Measurements from ENCODE around the gene GEN1. TPM values are rescaled to one million over a fixed set of nuclear protein-coding genes. Genes with fewer than 3 reads are reported as not detected.

Gene GEN1
- total and polyA plus RNA-seq, 4 donors: 1.2 to 12.7 (median 7.8) TPM

GRCh38 chr2:17762451-17762850 lies 8.5 kb downstream of the GEN1 start:
- Histone ChIP-seq H3K9ac (ENCODE audit: low read depth in 1 of 2, low read length in 2 of 2) (no peak overlapping the region), H3K9me3 (ENCODE audit: control insufficient read depth in 4 of 4, low read length in 3 of 4) (no peaks in the 10 kb centered on the region), H3K27ac (ENCODE audit: low read depth in 1 of 2, low read length in 2 of 2) (peak overlapping the region; percentile 10 to 85), H3K4me1 (ENCODE audit: control insufficient read depth in 4 of 4, insufficient read depth in 4 of 4, low read length in 3 of 4) (peaks cover 4 to 54% (median 49%) of the 10 kb centered on the region in 4 donors), H3K27me3 (ENCODE audit: control insufficient read depth in 4 of 4, insufficient read depth in 4 of 4, low read length in 3 of 4) (no peaks in the 10 kb centered on the region), H3K36me3 (ENCODE audit: control insufficient read depth in 4 of 4, insufficient read depth in 3 of 4, low read depth in 1 of 4, low read length in 3 of 4) (peaks cover 0 to 1% (median 0%) of the 10 kb centered on the region in 4 donors), H3K4me3 (ENCODE audit: low read depth in 1 of 3, low read length in 3 of 3) (no peak overlapping the region)
- TF ChIP-seq EGR1 (IDR thresholded peaks at IDR 0.05; ENCODE audit: low read depth in 2 of 2) (no peak), RXRA (IDR thresholded peaks at IDR 0.05) (no peak), TAF1 (conservative IDR thresholded peaks at IDR 0.05) (no peak), FOXA2 (IDR thresholded peaks at IDR 0.05) (no peak), JUND (IDR thresholded peaks at IDR 0.05) (no peak), HNF4G (IDR thresholded peaks at IDR 0.05) (no peak), ZBTB33 (IDR thresholded peaks at IDR 0.05) (no peak)
- TF ChIP-seq, protein P1, sequence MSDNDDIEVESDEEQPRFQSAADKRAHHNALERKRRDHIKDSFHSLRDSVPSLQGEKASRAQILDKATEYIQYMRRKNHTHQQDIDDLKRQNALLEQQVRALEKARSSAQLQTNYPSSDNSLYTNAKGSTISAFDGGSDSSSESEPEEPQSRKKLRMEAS (IDR thresholded peaks at IDR 0.05): no peak
- TF ChIP-seq, protein P2, sequence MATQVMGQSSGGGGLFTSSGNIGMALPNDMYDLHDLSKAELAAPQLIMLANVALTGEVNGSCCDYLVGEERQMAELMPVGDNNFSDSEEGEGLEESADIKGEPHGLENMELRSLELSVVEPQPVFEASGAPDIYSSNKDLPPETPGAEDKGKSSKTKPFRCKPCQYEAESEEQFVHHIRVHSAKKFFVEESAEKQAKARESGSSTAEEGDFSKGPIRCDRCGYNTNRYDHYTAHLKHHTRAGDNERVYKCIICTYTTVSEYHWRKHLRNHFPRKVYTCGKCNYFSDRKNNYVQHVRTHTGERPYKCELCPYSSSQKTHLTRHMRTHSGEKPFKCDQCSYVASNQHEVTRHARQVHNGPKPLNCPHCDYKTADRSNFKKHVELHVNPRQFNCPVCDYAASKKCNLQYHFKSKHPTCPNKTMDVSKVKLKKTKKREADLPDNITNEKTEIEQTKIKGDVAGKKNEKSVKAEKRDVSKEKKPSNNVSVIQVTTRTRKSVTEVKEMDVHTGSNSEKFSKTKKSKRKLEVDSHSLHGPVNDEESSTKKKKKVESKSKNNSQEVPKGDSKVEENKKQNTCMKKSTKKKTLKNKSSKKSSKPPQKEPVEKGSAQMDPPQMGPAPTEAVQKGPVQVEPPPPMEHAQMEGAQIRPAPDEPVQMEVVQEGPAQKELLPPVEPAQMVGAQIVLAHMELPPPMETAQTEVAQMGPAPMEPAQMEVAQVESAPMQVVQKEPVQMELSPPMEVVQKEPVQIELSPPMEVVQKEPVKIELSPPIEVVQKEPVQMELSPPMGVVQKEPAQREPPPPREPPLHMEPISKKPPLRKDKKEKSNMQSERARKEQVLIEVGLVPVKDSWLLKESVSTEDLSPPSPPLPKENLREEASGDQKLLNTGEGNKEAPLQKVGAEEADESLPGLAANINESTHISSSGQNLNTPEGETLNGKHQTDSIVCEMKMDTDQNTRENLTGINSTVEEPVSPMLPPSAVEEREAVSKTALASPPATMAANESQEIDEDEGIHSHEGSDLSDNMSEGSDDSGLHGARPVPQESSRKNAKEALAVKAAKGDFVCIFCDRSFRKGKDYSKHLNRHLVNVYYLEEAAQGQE (IDR thresholded peaks at IDR 0.05): no peak
- no peak for DNase-seq (ENCODE audit: low spot score)
- WGBS: 100% methylated on average over 1 of the region's 1 CpG

DNA sequence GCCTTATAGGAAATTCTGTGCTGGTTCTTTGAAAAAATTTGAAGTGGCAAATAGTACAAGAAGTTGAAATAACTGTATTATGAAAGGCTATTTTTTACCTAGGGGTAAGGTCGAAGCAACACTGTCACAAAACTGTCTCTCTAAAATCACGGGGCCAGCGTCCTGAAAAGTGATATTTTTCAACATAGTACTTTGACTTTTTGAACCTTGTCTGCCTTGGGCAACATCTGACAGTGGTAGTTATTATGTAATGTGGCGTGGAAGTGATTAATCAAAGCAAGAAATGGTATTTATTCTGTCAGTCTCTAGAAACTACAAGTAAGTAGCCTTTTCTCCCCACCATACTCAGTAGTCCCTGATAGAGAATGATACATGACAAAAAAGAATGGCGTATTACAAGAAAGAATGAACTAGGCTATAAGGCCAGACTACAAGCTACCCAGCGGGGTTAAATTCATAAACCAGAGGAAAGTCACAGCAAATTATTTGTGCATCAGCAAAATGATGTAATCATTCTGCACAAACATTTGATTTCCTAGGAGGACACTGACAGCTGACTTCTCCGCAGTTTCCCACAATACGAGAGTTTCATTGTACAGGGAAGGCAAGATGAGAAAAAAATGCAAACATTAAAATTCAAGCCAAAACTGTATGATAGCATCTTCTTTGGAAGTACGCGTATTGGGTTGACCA lies 9.8 kb downstream of the GEN1 start:
- H3K27ac ChIP-seq (ENCODE audit: low read depth in 1 of 2, low read length in 2 of 2): peak overlapping the region; percentile 85 to 93
- H3K9ac ChIP-seq (ENCODE audit: low read depth in 1 of 2, low read length in 2 of 2): peak overlapping the region in 1 of 2 donors; percentile 77
- 47% methylated on average over 10 of the region's 10 CpGs for WGBS
- no peaks in the 10 kb centered on the region for H3K27me3 ChIP-seq (ENCODE audit: control insufficient read depth in 4 of 4, insufficient read depth in 4 of 4, low read length in 3 of 4)
- peaks cover 4 to 47% (median 43%) of the 10 kb centered on the region in 4 donors for H3K4me1 ChIP-seq (ENCODE audit: control insufficient read depth in 4 of 4, insufficient read depth in 4 of 4, low read length in 3 of 4)
- DNase-seq (ENCODE audit: low spot score): no peak
- H3K4me3 ChIP-seq (ENCODE audit: low read depth in 1 of 3, low read length in 3 of 3): no peak overlapping the region
- H3K9me3 ChIP-seq (ENCODE audit: control insufficient read depth in 4 of 4, low read length in 3 of 4): no peaks in the 10 kb centered on the region
- peaks cover 0 to 1% (median 0%) of the 10 kb centered on the region in 4 donors for H3K36me3 ChIP-seq (ENCODE audit: control insufficient read depth in 4 of 4, insufficient read depth in 3 of 4, low read depth in 1 of 4, low read length in 3 of 4)
- TF ChIP-seq ZBTB33 (IDR thresholded peaks at IDR 0.05) (peak; percentile 54), EGR1 (IDR thresholded peaks at IDR 0.05; ENCODE audit: low read depth in 2 of 2) (no peak), JUND (IDR thresholded peaks at IDR 0.05) (peak; percentile 59 to 67), NR2F2 (IDR thresholded peaks at IDR 0.05) (peak; percentile 42), YY1 (IDR thresholded peaks at IDR 0.05) (peak; percentile 68), HNF4G (IDR thresholded peaks at IDR 0.05) (peak; percentile 79), RAD21 (IDR thresholded peaks at IDR 0.05) (peak in 1 of 2 donors; percentile 4), GABPA (IDR thresholded peaks at IDR 0.05 in 1 of 2, conservative IDR thresholded peaks at IDR 0.05 in 1 of 2) (no peak), TAF1 (conservative IDR thresholded peaks at IDR 0.05) (peak; percentile 17), CTCF (IDR thresholded peaks at IDR 0.05; ENCODE audit: low read depth, low read length, missing input control) (no peak), FOXA1 (IDR thresholded peaks at IDR 0.05) (no peak), HNF4A (conservative IDR thresholded peaks at IDR 0.05) (peak; percentile 97 to 98), RXRA (IDR thresholded peaks at IDR 0.05) (peak; percentile 78 to 82)
- TF ChIP-seq, protein P3, sequence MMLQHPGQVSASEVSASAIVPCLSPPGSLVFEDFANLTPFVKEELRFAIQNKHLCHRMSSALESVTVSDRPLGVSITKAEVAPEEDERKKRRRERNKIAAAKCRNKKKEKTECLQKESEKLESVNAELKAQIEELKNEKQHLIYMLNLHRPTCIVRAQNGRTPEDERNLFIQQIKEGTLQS (IDR thresholded peaks at IDR 0.05): peak; percentile 51
- TF ChIP-seq, protein P1 (IDR thresholded peaks at IDR 0.05): peak; percentile 72
